HG03045 (cell line): ENCODE measurements around the gene P2RX3.

ENCODE experiments used
- ATAC-seq: cut with Tn5 transposase; IDR thresholded peaks from one replicate; pipeline ENCODE4 v1.9.1; 2021; ENCODE audit warnings: mild to moderate bottlenecking, moderate library complexity; ENCODE audit not compliant: unreplicated experiment

Gene P2RX3

DNA sequence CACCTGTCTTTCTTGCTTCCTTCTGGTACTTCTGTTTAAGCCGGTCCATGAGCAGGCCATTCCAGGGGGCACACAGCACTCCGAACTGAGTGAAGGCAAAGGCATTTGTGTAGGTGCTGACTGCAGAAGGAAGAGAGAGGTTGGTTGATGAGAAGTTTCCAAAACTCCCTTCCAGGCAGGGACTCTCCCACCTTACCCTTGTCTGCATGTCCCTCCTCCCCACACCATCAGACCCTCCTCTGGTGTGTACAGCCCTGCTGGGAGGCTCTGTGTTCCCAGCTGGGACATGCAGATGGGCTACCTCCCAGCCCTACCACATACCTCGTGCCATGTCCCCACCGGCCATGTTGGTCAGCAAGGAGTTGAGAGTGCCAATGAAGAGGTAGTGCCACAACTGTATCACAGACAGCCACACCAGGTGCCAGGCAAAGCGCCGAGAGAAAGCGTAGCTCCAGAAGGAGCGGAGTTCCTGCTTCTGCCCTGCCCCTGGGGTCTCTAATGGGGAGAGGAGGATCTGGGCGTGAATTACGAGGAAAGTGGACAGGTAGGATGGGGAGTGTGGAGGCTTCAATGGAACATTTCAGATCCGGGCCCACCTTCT lies 76.6 kb downstream of the P2RX3 start:
- peak; percentile 47 for ATAC-seq

DNA sequence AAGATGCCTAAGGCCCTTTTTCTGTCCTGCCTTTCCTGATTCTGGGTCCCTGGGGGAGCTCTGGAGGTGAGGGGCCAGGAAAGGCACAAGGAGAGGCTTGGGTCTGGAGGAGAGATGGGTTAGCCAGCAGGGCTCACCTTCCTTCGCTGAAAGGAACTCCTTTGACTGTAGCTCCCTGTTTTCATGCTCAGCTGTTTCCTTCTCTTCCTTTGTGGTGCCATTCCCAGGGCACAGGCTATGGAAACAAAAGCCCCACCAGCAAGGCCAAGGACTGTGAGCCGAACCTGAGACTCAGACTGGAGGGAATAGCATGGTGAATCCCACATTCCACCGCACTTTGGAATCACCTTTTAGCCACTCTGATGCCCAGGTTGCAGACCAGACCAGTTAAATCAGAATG lies 78.3 kb downstream of the P2RX3 start:
- no peak for ATAC-seq

DNA sequence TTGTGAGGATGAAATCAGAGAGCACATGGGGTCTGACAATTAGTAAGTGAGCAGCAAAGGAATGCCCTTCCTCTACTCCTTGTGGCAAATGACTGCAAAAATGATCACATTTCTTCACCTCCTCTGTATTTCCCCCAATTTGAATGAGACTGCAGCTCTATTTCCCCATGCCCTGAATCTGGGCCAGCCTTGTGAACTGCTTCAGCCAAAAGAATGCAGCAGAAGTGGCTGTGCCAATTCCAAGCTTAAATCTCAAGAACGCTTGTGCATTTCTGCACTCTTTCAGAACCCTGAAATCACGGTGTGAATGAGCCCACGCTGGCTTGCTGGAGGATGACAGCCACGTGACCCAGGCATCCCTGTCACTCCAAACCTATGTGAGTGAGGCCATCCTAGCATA lies 78.9 kb downstream of the P2RX3 start:
- no peak for ATAC-seq

DNA sequence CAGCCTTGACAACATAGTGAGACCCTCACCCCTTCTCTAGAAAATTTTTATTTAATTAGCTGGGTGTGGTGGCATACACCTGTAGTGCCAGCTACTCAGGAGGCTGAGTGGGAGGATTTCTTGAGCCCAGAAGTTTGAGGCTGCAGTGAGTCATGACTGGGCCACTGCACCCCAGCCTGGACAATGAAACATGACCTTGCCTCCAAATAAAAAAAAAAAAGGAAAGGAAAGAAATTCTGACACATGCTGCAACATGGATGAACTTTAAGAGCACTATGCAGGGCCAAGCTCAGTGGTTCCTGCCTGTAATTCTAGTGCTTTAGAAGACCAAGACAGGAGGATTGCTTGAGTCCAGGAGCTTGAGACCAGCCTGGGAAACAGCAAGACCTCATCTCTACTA lies 80.0 kb downstream of the P2RX3 start:
- no peak for ATAC-seq

DNA sequence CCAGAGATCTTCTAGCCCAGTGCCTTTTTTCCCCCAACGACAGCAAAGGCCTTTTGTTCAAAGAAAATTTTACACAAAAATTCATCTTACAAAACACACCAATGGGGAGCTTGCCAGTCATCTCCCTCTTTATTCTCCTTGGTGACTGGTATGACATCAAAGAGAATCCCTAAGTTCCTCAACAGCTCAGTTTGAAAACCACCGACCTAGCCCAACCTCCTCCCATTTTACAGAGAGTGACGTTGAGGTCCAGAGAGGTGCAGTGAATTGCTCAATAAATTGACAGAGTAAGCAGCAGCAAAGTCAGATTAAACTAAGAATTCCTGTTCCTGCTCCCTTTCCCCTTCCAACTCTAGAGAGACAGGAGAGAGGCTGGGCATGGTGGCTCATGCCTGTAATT lies 81.0 kb downstream of the P2RX3 start:
- no peak for ATAC-seq

DNA sequence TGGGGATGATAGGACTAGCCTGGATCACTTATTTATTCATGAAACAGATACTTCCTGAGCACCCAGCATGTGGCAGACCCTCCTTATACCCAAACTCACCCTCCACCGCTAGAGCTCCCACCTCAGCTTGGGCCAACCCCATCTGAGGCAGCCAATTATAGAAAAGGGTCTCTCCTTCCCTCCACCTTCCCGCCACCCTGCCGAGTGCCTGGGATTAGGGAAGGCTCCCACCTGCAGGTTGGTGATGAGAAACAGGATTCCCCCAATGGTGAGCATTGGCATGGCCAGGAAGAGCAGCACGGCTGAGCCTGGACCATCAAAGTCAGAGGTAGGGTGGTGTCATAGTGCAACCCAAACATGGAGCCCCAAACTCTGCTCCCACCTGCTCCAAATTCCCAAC lies 82.9 kb downstream of the P2RX3 start:
- no peak for ATAC-seq

DNA sequence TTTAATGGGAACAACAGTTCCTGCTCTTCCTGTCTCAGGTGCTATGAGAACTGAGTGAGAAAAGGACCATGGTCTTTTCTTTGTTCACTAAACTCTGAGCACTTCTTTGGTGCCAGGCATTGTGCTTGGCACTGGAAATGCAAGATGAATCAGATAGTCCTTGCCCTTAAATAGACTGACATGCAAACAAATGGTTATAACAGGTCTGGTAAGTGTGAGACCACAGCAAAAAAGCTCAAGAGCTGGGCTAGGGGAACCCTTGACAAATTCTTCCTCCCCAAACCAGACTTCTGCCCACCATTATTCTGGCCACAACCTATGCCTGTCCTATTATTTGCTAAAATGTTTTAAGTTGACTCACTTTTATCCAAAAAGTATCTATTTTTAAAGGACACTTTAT lies 83.7 kb downstream of the P2RX3 start:
- ATAC-seq: no peak
